Measurements from ENCODE around the gene SMIM36. TPM values are rescaled to one million over a fixed set of nuclear protein-coding genes. Genes with fewer than 3 reads are reported as not detected.
A peak's percentile ranks its signal among the peaks of the same experiment; 100 is the strongest.
"Not testable (repeated sequence)": the region's sequence is repeated elsewhere in the genome, so short reads cannot be mapped to it uniquely, and the experiment has no call there.

Gene SMIM36
- total RNA-seq, 1 donor from 2014 or later: not detected

DNA sequence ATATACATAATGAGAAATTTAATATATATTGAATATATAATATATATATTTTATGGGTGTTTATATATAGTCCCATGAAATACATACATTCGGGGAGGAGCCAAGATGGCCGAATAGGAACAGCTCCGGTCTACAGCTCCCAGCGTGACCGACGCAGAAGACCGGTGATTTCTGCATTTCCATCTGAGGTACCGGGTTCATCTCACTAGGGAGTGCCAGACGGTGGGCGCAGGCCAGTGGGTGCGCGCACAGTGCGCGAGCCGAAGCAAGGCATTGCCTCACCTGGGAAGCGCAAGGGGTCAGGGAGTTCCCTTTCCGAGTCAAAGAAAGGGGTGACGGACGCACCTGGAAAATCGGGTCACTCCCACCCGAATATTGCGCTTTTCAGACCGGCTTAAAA, 9.6 kb downstream of the SMIM36 start:
- not testable (repeated sequence) for DNase-seq (ENCODE audit: low read depth)

DNA sequence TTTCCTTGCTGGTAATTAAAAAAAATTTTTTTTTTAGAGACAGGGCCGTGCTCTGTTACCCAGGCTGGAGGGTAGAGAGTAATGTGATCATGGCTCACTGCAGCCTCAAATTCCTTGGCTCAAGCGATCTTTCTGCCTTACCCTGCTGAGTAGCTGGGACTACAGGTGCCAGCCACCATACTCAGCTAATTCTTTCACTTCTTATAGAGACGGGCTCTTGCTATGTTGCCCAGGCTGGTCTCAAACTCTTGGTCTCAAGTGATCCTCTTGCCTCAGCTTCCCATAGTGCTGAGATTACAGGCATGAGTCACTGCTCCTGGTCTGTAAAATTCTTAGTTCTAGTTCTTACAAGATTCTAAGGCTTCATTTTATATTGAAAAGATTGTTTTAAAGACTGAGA, 11.1 kb downstream of the SMIM36 start:
- DNase-seq (ENCODE audit: low read depth): no peak

DNA sequence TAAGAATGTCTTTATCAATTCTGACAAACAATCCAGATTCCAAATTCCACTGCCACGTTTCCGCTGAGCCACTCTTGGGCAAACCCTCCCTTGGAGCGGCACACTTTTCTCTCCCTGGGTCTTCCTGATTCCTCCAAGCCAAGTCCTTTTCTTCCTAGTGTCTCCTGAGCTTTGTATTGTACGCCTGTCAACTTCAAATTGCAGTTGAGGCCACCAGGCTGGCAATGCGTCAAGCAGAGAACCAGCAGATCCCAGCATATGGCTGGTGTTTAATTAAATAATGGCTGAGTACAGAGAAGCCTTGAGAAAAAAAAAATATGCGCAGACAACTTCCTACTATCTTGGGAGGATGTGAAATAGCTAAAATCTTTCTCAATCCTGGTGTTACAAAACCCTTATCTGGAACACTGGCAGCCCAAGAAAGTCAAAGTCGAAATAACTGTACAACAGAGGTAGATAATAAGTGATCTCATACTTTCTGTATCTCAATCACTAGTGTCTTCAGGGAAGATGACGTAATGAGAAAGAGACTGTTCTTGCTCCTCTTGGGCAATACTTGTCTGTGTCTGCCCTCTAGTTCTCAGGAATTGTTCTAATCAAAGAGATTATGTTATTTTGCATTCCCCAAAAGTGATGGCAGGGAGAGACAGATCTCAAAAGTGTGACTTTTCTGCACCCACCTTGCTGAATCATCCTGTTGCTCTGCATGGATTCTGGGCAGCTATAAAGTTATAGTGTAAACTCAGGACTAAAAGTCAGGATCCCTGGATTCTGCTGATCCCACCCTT, 15.0 kb downstream of the SMIM36 start:
- DNase-seq (ENCODE audit: low read depth): peak; percentile 83

DNA sequence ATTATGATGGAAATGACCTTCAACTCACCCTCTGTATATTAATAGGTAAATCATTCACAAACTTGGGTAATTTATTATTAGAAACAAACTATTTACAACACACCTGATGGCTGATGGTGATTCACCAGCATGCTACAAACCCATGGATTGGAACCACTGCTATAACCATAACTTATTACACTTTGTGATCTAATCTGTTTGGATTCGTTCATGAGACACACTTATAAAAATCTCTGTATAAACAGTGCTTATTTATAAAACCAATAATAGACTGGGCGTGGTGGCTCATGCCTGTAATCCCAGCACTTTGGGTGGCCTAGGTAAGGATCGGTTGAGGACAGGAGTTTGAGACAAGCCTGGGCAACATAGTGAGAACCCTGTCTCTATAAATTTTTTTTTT, 16.0 kb downstream of the SMIM36 start:
- peak; percentile 92 for DNase-seq (ENCODE audit: low read depth)

DNA sequence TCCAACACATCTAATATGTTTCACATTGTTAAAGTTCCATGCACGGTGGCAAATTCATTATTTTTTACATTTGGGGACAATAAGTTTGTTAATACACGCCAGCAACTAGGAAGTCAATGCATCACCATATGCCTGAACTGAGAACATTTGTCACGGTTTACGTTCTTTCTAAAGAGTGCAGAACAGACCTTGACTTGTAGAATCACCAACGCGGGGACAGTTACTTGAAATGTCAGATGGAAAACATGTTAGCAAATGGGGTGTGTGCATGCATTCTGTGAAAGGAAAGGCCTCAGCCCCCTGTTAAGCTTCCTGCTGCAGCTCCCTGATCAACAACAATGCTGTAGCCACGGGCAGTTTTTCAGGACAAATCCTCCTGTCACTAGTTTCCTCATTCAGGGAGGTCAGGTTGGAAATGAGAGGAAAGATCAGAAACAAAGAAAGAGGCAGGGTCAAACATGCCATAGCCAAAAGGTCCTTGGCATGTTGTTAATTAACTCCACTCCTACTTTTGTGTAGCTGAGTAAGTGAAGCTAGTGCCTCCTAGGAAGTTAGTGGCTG, 18.4 kb downstream of the SMIM36 start:
- DNase-seq (ENCODE audit: low read depth): peak; percentile 86

DNA sequence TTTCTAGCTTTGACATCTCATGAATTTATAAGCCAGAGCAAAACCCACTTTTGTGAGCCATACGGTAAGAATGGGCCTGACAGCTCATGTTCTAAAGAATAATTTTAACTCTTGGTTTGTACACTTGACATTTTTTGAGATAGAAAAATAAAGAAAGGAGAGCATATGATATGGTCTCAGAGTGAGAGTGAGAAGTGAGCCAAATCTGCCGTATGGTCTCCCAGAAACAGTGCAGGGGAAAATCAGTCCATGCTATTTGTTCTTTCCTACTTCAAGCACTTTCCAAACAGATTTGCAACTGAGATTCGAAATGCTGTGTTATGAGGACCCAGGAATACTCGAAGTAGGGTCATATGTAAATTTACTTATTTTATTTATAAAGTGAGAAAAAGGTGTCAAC, 20.9 kb downstream of the SMIM36 start:
- no peak for DNase-seq (ENCODE audit: low read depth)

DNA sequence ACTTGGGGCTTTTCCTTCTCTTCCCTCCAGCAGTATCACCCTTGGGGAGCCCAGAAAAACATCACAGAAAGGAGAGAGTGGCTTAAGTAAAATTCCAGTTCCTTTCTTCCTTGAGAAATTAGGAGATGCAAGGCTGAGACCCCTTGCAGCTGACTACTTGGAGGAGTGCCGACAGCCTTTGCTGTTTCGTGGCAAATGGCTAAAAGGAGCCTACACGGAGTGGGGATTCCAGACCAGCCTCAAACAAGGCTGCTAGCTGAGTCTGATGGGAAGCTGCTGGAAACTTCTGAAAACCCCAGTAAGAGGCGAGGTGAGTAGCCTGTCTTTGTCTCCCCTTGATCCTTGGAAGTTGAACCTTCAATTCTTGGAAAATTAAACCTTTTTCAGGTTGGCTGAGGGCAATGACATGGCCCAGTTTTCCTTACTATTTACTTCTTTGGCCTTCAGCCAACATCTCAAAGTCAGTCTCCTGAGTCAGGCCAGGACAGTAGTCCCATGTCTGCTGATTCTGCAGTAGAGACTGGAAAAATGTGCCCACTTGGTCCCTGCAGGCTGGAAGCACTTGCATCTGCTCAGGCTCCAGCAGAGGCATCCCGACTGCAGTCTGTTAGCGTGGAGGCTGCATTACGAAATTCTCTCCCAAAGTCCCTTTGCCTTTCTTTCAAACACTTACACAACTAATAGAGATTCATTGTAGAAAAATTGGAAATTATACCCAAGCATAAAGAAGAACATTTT, 23.4 kb downstream of the SMIM36 start:
- peak; percentile 34 for DNase-seq (ENCODE audit: low read depth)

DNA sequence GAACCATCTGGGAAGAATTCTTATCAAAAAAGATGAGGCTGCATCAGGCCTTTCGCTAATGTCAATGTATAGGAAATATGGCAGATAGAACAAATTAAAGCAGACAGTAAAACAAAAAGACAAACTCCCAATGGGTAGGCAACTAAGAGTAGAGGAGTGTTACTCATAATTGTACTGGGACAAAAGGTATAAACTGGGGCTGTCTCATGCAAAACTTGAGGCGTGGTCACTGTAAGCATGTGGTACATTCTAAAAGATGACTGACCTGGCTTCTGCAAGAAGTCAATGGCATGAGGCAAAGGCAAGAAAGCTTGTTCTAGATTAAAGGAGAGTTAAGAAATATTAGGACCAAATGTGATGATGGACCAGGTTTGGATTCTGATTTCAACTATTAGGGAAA, 26.7 kb downstream of the SMIM36 start:
- DNase-seq (ENCODE audit: low read depth): no peak

DNA sequence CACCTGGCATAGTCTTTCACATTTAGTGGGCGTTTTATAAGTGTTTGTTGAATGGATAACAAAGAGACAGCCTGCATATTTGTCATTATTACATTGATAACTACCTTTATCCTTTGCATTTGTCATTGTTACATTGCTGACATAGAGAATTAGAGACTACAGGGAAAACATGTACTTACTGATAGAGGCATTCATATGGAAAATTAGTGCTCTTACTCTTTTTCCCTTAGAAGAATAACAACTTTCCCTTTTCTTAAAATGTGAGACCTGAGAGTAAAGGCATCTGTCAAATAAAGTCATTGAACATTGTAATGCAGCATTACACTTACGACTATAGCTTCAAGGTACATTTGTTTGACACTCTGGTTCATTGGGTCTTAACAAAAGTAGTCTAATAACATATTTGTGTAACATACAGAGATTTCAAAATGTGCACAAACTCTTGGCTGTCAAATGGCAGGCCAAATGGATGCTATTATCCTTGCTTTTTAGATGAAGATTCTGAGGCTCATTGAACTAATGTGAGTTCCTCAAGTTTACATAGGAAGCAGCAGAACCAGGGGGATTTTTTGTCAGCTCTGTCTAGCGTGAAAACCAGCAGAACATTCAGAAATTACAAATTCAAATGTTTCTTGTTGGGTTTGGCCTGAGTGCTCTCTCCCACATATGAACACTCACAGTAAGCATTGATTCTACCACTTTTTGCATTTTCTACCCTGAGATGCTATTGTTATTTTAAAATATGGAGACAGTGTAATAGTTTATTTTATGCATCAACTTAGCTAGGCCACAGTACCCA, 28.5 kb downstream of the SMIM36 start:
- DNase-seq (ENCODE audit: low read depth): no peak

DNA sequence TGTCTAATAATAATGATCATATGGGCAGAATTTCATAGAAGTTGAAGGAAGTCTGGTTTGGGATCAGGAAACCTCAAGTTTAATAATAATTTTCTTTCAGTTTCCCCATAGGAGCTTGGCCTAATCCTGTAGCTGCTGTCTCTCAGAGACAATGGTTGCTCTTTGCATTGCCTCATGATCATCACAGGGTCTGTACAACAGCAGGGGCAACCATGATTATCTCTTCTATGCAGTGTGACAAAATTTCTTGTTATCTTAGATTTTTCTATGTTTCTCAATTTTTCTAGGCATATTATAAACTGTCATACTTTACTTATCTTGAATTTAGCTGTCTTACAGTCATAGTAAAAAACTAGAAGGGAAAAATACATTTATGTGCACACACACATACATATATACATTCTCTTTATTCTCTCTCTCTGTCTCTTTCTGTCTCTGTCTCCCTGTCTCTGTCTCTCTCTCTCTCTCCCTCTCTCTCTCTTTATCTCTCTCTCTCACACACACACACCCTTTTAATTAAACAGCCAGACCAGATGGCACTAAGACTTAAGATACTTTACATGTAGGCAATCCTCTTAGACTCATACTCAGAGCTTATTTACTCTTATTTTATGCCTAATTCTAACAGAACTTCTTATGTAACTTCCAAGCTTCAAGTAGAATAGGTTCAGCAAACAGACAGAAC, 30.5 kb downstream of the SMIM36 start:
- DNase-seq (ENCODE audit: low read depth): no peak

DNA sequence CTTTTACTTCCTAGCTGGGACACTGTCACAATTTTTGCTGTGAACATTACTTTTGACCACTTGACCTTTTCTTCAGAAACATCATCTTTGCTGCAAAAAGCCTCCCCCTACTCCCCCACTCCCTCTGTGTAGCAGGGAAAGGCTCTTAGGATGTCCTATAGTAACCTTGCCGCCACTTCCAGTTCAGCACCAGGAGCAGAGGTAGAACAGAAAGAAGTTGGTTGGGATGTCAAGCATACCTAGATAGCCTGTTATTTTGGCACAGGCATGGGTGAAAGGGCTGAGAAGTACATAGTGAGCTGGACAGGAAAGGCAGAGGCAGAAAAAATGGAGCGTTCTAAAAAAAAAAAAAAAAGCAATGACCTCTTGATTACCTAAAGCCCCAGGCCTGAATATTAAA, 31.3 kb downstream of the SMIM36 start:
- no peak for DNase-seq (ENCODE audit: low read depth)

DNA sequence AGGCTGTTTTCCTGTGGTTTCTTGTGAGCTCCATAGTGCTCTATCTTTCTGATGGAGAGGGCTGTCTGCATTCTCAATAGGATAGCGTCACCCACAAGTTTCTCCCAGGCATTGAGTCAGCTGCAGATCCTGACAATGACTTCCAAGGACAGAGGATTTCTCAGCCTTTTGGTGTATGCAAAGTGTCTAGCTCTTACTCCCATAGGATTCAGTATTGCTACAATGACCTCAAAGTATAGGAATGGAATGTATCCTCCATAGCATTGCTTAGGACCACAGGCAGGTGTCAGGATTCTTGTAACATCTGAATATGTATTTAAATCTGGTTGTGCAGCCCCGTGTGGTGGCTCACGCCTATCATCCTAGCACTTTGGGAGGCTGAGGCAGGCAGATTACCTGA, 32.3 kb downstream of the SMIM36 start:
- DNase-seq (ENCODE audit: low read depth): no peak

DNA sequence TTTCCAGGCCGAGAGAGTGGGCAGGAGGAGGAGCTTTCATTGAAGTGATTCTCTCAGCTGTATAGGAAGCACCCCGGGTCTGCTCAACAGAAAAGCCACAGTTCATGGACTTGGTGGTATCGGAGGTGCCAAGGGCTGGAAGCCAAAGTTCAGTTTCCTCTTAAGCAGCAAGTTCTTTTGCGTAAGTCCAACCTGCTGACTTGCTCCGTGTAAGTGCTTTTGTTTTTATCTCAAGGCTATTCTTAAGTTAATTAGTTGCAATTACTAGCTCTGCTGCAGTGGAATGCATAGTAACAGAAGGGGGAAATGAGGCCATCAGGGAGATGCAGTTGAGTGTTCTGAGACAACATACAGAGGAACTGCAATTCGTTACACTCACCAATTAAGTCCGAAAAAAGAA, 44.6 kb downstream of the SMIM36 start:
- DNase-seq (ENCODE audit: low read depth): peak; percentile 90

DNA sequence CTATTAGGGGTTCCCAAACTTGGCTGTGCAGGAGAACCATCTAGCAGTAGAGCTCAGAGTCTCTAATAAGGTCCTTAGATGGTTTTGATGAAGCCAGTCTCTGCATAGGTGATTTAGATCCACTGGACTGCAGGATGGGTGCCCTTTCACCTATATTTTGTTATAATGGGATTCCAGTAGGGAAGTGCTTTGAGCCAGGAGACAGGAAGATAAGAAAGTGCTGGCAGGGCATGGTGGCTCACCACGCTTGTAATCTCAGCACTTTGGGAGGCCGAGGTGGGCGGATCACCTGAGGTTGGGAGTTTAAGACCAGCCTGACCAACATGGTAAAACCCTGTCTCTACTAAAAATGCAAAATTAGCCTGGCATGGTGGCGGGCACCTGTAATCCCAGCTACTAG, 45.5 kb downstream of the SMIM36 start:
- DNase-seq (ENCODE audit: low read depth): not testable (repeated sequence)

DNA sequence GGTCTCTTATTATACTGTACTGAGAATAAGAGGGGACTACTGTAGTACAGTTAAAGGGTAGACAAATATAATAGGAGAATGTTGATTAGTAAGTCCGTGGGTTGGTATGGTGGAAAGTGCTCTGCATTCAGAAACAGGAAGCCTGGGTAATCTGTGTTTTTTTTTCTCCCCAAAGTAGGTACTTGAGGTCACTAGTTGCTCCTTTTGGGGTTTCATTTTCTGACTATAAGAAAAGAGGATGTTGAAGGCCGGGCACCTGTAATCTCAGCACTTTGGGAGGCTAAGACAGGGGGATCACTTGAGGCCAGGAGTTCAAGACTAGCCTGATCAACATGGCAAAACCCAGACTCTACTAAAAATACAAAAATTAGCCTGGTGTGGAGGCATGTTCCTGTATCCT, 47.7 kb downstream of the SMIM36 start:
- no peak for DNase-seq (ENCODE audit: low read depth)

DNA sequence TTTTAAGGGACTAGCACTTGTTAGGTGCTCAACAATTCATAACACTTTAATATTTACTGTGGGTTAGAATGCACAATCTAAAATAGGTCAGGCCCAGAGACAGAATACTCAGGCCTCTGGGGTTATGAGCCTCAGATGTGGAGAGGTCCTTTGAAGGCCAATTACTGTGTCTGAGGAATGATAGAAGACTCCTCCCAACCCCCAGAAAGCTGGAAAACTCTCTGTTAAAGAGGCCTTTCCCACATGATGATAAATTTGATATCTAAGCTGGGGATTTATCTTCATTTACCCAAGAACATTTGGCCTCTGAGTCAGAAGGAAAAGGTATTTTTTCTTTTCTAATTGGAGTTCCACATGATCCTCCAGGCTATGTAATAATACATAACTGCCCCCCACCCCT, 48.5 kb downstream of the SMIM36 start:
- no peak for DNase-seq (ENCODE audit: low read depth)

DNA sequence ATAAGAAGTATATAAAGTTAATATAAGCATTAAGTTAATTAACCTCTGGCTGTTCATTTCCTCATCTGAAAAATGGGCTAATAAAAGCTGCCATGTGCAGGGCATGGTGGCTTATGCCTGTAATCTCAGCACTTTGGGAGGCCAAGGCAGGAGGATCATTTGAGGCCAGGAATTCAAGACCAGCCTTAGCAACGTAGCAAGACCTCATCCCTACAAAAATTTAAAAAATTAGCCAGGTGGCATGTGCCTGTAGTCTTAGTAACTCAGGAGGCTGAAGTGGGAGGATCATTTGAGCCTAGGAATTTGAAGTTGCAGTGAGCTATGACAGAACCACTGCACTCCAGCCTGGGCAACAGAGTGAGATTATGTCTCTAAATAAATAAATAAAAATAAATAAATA, 49.0 kb downstream of the SMIM36 start:
- no peak for DNase-seq (ENCODE audit: low read depth)

DNA sequence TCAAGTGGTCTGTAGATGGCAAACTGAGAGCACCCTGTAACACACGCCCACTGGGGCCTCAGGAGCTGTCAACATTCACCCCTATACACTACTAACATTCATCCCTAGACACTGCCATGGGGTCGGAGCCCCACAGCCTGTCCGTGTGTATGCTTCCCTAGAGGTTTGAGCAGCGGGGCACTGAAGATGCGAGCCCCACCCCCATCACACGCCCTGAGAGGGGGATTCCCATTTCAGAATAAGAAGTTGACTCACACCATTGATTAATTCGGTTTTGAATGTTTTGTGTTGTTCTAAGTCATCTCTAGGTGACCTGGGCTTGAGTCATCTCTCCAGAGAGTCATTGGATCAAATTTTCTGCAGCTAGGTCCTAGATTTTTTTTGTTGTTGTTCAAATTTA, 52.3 kb downstream of the SMIM36 start:
- peak; percentile 96 for DNase-seq (ENCODE audit: low read depth)

DNA sequence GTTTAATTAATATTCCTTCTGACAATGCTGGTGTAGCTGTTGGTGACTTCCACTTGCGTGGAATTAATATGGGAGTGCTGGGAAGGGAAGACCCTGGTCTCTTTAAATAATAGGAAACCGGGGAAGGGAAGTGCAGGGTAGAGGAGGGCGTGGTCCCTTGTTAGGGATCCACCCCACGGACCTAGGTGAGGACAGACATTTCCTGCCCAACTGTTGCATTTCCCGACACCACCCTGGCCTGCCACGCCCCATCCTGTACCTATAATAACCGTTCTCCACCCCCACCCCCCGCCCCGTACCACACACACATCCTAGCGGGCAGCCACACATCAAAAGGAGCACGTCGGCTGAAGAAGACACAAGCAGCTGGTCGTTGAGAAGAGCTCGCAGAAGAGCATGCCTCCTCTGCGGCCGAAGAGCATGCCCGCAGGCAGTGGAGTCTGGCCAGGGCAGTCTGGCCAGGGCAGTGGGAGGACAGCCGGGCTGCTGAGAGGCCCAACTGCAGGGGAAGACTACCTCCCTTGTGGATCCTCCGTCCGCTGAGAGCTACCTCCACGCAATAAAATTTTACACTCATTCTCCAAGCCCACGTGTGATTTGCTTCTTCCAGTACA, 52.9 kb downstream of the SMIM36 start:
- no peak for DNase-seq (ENCODE audit: low read depth)

DNA sequence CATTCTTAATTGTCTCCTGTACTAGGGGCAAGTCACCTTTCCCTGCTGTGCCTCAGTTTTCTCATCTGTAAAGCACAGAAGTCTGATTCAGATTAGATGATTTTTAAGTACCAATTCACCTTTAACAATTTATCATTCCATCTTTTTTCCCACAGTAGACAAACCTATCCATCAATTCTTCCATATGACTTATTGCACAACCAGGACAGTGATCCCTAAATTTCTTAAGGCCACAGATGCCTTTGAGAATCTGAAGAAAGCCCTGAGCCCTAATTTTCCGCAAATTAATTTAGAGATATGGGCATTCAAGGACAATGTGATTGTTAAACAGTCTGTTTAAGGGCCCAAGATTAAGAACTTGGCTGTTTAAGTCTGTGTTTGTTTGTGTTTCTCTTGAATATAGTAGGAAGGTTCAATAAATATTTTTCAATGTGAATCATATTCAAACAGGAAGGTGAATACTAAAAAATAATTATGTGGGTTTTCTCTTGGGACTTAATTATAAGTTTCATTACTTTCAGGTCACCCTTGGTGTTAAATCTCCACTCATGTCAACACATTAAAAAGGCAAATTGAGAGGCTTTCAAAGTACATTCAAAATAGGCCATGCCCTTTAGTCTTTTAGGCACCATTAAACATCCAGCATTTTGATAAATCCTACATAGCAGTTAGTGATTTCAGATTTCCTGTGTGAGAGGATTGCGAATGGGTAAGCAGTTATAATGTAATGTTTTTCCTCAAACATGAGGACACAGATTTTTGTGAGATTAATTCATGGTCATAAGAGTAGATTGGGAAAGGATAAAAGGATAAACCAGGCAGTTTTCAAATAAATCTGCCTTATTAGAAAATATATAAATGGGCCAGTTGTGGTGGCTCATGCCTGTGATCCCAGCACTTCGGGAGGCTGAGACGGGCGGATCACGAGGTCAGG, 54.7 kb downstream of the SMIM36 start:
- no peak for DNase-seq (ENCODE audit: low read depth)

Measured in renal cortical epithelial cell (primary cell).